Gastroesophageal sphincter (tissue), 3 donors: ENCODE data around the gene CA4.

ENCODE experiments used
- EP300 ChIP-seq: sonication (generic); formaldehyde crosslinking; IDR thresholded peaks from one replicate; pipeline ENCODE4 v1.6.1; 2017; ENCODE audit warnings: antibody characterized with exemption, mild to moderate bottlenecking
- POLR2A ChIP-seq, 2 donors: fragments of 450-650 bp; IDR thresholded peaks; one replicate each; pipeline ENCODE4 v1.6.1; 2017; ENCODE audit warnings: antibody characterized with exemption in 2 of 2, mild to moderate bottlenecking in 2 of 2, moderate library complexity in 1 of 2
- TF ChIP-seq, protein P1 (sequence below), 4 experiments: fragments of 200-600 bp in 2 of 4; fragments of 450-650 bp in 2 of 4; sonication (generic) in 1 of 4; IDR thresholded peaks; one replicate each; pipeline ENCODE4 v1.5.1; 2017 to 2019; ENCODE audit warnings: antibody characterized with exemption in 4 of 4, mild to moderate bottlenecking in 2 of 4, moderate library complexity in 2 of 4

DNA sequence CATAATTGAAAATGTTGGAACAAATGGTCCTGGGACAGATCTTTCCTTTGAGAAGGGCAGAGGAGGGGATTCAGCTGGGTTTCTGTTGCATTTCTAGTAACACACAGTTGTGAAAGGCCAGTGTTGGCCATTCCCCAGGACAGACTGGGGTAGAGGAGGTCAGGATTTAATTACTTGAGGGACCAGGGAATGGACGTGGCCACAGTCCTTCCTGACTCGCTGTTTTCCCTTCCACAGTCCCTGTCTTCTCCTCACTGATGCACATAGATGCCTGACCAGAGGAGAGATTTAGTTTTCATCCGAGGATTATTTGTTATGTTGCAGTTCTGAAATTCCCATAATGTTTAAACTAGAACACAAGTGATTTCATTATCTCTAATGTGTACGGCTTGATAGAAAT is 45.8 kb upstream of the CA4 start:
- TF ChIP-seq, protein P1, sequence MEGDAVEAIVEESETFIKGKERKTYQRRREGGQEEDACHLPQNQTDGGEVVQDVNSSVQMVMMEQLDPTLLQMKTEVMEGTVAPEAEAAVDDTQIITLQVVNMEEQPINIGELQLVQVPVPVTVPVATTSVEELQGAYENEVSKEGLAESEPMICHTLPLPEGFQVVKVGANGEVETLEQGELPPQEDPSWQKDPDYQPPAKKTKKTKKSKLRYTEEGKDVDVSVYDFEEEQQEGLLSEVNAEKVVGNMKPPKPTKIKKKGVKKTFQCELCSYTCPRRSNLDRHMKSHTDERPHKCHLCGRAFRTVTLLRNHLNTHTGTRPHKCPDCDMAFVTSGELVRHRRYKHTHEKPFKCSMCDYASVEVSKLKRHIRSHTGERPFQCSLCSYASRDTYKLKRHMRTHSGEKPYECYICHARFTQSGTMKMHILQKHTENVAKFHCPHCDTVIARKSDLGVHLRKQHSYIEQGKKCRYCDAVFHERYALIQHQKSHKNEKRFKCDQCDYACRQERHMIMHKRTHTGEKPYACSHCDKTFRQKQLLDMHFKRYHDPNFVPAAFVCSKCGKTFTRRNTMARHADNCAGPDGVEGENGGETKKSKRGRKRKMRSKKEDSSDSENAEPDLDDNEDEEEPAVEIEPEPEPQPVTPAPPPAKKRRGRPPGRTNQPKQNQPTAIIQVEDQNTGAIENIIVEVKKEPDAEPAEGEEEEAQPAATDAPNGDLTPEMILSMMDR (IDR thresholded peaks at IDR 0.05), result no peak
- TF ChIP-seq POLR2A (IDR thresholded peaks at IDR 0.05) (no peak), EP300 (no peak)
